ENCODE results near the gene IL20. TPM values are rescaled to one million over a fixed set of nuclear protein-coding genes. Genes with fewer than 3 reads are reported as not detected.
A peak's percentile ranks its signal among the peaks of the same experiment; 100 is the strongest.

The IL20 gene
- polyA plus RNA-seq, 2 of the 4 experiments (the other 2 are of a cell fraction): 0.05 TPM; not detected in 1

DNA sequence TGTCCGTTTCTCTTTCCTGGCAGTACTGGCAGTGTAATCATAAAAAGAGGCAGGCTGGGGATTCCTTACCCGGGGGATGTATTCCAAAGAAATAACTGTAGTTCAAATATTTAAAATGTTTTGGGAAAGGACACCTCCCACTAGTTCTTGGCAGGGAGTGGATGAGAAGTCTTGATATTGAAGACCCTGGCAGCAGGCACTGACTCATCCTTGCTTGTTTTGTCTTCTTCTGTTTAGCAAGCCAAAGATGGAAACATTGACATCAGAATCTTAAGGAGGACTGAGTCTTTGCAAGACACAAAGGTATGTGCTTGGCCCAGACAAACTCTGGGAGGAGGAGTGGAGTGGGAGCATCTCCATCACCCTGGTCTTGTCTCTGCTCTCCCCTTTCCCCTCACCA is 639 bp downstream of the IL20 start:
- TF ChIP-seq HOXB5 (CRISPR knock-in tag; IDR thresholded peaks at IDR 0.05) (no peak), RAD21 (conservative IDR thresholded peaks at IDR 0.05 in 1 of 2, IDR thresholded peaks at IDR 0.05 in 1 of 2) (no peak), ZSCAN20 (CRISPR knock-in tag; IDR thresholded peaks at IDR 0.05) (no peak), BHLHE40 (IDR thresholded peaks at IDR 0.05; ENCODE audit: low read depth, low read length) (no peak), HDAC2 (IDR thresholded peaks at IDR 0.05) (no peak), CBX8 (IDR thresholded peaks at IDR 0.05) (no peak), CEBPB (IDR thresholded peaks at IDR 0.05) (no peak), EHMT2 (IDR thresholded peaks at IDR 0.05; ENCODE audit: low read depth) (no peak), SREBF2 (IDR thresholded peaks at IDR 0.05) (no peak), RARB (CRISPR knock-in tag; IDR thresholded peaks at IDR 0.05) (no peak), HEYL (CRISPR knock-in tag; IDR thresholded peaks at IDR 0.05) (no peak), NR3C1 (IDR thresholded peaks at IDR 0.05) (no peak), KDM5A (IDR thresholded peaks at IDR 0.05) (no peak), CHD4 (IDR thresholded peaks at IDR 0.05; ENCODE audit: borderline replicate concordance) (no peak), ZNF302 (CRISPR knock-in tag; IDR thresholded peaks at IDR 0.05) (no peak), HOXA7 (CRISPR knock-in tag; IDR thresholded peaks at IDR 0.05) (no peak)
- TF ChIP-seq, protein P1, sequence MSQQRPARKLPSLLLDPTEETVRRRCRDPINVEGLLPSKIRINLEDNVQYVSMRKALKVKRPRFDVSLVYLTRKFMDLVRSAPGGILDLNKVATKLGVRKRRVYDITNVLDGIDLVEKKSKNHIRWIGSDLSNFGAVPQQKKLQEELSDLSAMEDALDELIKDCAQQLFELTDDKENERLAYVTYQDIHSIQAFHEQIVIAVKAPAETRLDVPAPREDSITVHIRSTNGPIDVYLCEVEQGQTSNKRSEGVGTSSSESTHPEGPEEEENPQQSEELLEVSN (IDR thresholded peaks at IDR 0.05; ENCODE audit: borderline replicate concordance, low read depth): no peak
- TF ChIP-seq, protein P2, sequence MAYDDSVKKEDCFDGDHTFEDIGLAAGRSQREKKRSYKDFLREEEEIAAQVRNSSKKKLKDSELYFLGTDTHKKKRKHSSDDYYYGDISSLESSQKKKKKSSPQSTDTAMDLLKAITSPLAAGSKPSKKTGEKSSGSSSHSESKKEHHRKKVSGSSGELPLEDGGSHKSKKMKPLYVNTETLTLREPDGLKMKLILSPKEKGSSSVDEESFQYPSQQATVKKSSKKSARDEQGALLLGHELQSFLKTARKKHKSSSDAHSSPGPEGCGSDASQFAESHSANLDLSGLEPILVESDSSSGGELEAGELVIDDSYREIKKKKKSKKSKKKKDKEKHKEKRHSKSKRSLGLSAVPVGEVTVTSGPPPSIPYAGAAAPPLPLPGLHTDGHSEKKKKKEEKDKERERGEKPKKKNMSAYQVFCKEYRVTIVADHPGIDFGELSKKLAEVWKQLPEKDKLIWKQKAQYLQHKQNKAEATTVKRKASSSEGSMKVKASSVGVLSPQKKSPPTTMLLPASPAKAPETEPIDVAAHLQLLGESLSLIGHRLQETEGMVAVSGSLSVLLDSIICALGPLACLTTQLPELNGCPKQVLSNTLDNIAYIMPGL (CRISPR knock-in tag; IDR thresholded peaks at IDR 0.05; ENCODE audit: borderline replicate concordance): no peak
- TF ChIP-seq, protein P3, sequence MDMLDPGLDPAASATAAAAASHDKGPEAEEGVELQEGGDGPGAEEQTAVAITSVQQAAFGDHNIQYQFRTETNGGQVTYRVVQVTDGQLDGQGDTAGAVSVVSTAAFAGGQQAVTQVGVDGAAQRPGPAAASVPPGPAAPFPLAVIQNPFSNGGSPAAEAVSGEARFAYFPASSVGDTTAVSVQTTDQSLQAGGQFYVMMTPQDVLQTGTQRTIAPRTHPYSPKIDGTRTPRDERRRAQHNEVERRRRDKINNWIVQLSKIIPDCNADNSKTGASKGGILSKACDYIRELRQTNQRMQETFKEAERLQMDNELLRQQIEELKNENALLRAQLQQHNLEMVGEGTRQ (IDR thresholded peaks at IDR 0.05): no peak
- peaks cover 7% of the 10 kb centered on the region; the same call in 1 of the 3 replicates for H3K4me1 ChIP-seq
- ChIA-PET POLR2A (no interaction called here), CTCF (interaction anchor here (1.3 to 3.5 kb wide), 3 partner anchors 20 to 131 kb away, joined by 3 to 17 read pairs (median 8); no protein-coding TSS in a partner anchor)
- no peak for FAIRE-seq
- 31% methylated on average over 2 of the region's 2 CpGs for WGBS (ENCODE audit: missing lambda C conversion rate)
- H3K9me3 ChIP-seq: no peaks in the 10 kb centered on the region
- peak; percentile 26 to 57; a peak in 3 of 6 replicates for ATAC-seq
- peak overlapping the region; percentile 10; the same call in 1 of the 3 replicates for H3K4me2 ChIP-seq
- peak in 1 of 2 experiments; percentile 47 for DNase-seq (ENCODE audit: low read depth in 1 of 2, low spot score in 1 of 2)
- H3K27ac ChIP-seq: no peak overlapping the region
- no peak overlapping the region for H3K4me3 ChIP-seq

DNA sequence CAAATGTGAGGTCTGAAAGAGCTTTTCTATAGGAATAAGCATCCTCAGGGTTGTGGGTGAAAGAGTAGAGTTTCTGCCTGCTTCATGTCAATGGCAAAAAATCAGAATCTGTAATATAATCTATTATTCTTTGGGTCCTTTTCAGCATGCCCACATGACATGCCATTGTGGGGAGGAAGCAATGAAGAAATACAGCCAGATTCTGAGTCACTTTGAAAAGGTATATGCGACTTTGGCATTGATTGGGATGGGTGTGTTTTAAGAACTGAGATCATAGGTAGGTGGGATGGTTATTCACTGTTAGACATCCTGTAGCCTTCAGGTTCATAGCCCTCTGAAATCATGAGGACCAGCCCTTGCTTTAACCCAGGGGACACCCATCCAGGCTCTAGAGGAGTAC is 1.8 kb downstream of the IL20 start:
- no peak for FAIRE-seq
- peaks cover 7% of the 10 kb centered on the region; the same call in 1 of the 3 replicates for H3K4me1 ChIP-seq
- H3K4me2 ChIP-seq: no peak overlapping the region
- ChIA-PET POLR2A (no interaction called here), CTCF (interaction anchor here (0.6 to 3.5 kb wide), 2 partner anchors 21 to 45 kb away, joined by 5 to 17 read pairs; no protein-coding TSS in a partner anchor)
- H3K27ac ChIP-seq: no peak overlapping the region
- H3K4me3 ChIP-seq: no peak overlapping the region
- TF ChIP-seq JUNB (IDR thresholded peaks at IDR 0.05) (no peak), NR3C1 (IDR thresholded peaks at IDR 0.05) (no peak), ZFP36 (IDR thresholded peaks at IDR 0.05; ENCODE audit: borderline replicate concordance, partially characterized antibody) (no peak), KDM5A (IDR thresholded peaks at IDR 0.05) (no peak), MAZ (IDR thresholded peaks at IDR 0.05; ENCODE audit: borderline replicate concordance, low read depth, low read length) (no peak), POLR2A (IDR thresholded peaks at IDR 0.05; ENCODE audit: low read length) (no peak), EP300 (IDR thresholded peaks at IDR 0.05) (no peak), PHF8 (IDR thresholded peaks at IDR 0.05; ENCODE audit: borderline replicate concordance, low read depth) (no peak), RARB (CRISPR knock-in tag; IDR thresholded peaks at IDR 0.05) (no peak)
- TF ChIP-seq, protein P3 (IDR thresholded peaks at IDR 0.05): no peak
- TF ChIP-seq, protein P1 (IDR thresholded peaks at IDR 0.05; ENCODE audit: borderline replicate concordance, low read depth): no peak
- TF ChIP-seq, protein P4, sequence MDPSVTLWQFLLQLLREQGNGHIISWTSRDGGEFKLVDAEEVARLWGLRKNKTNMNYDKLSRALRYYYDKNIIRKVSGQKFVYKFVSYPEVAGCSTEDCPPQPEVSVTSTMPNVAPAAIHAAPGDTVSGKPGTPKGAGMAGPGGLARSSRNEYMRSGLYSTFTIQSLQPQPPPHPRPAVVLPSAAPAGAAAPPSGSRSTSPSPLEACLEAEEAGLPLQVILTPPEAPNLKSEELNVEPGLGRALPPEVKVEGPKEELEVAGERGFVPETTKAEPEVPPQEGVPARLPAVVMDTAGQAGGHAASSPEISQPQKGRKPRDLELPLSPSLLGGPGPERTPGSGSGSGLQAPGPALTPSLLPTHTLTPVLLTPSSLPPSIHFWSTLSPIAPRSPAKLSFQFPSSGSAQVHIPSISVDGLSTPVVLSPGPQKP (IDR thresholded peaks at IDR 0.05; ENCODE audit: low read depth, low read length): no peak
- WGBS (ENCODE audit: missing lambda C conversion rate): 75% methylated on average over 1 of the region's 1 CpG
- no peak for ATAC-seq
- DNase-seq (ENCODE audit: low read depth in 1 of 2, low spot score in 1 of 2): no peak
- H3K9me3 ChIP-seq: 0 out of 3 replicates have a peak, but pooled peaks cover 2% of the 10 kb centered on the region
